SU-DHL-6 (cell line): Measurements from ENCODE around the gene ZNF26.
"Not testable (repeated sequence)": the region's sequence is repeated elsewhere in the genome, so short reads cannot be mapped to it uniquely, and the experiment has no call there.

Experiments
- H2AFZ ChIP-seq: fragments of 200-600 bp; sonication (generic); 2 replicates; pipeline ENCODE4 v1.6.1; 2014; ENCODE audit warnings: low read depth, mild to moderate bottlenecking, moderate library complexity, mixed read lengths, antibody characterized with exemption, low read length; ENCODE audit not compliant: severe bottlenecking
- H3F3A ChIP-seq: fragments of 200-600 bp; shearing (Covaris generic); 2 replicates; pipeline ENCODE4 v1.6.0; 2016; ENCODE audit warnings: antibody characterized with exemption, mild to moderate bottlenecking; ENCODE audit not compliant: insufficient read depth
- H3K27ac ChIP-seq: fragments of 200-600 bp; sonication (generic); 2 replicates; pipeline ENCODE4 v1.5.1; 2016; ENCODE audit warnings: low read depth, mild to moderate bottlenecking, low read length, moderate library complexity, mixed read lengths
- H3K27me3 ChIP-seq: fragments of 200-600 bp; sonication (generic), shearing (Covaris generic); 2 replicates; pipeline ENCODE4 v1.6.0; 2014; ENCODE audit warnings: mild to moderate bottlenecking, low read length
- H3K36me3 ChIP-seq: fragments of 200-600 bp; sonication (generic); 2 replicates; pipeline ENCODE4 v1.6.1; 2014; ENCODE audit warnings: mild to moderate bottlenecking, low read length, mixed read lengths
- H3K4me2 ChIP-seq: fragments of 300-600, 200-600 bp; shearing (Covaris generic), sonication (generic); 2 replicates; pipeline ENCODE4 v1.6.0; 2014; ENCODE audit warnings: low read length, low read depth, mild to moderate bottlenecking; ENCODE audit not compliant: poor library complexity, severe bottlenecking
- H3K4me3 ChIP-seq: fragments of 200-600 bp; sonication (generic); 2 replicates; pipeline ENCODE4 v1.5.1; 2014; ENCODE audit warnings: antibody characterized with exemption, low read length, mild to moderate bottlenecking, mixed read lengths; ENCODE audit not compliant: insufficient read depth, poor library complexity, severe bottlenecking
- H3K79me2 ChIP-seq: fragments of 200-600 bp; sonication (generic); 2 replicates; pipeline ENCODE4 v1.6.1; 2014; ENCODE audit warnings: mild to moderate bottlenecking, low read length, moderate library complexity; ENCODE audit not compliant: insufficient read depth
- H3K9ac ChIP-seq: fragments of 200-600 bp; sonication (generic); 2 replicates; pipeline ENCODE4 v1.7.0; 2014; ENCODE audit warnings: mild to moderate bottlenecking, low read length
- H3K9me2 ChIP-seq: fragments of 200-600 bp; sonication (generic); replicated peaks from 2 replicates; pipeline ENCODE4 v1.6.1; 2014; ENCODE audit warnings: low read length; ENCODE audit not compliant: insufficient read depth
- H3K9me3 ChIP-seq: fragments of 200-600 bp; sonication (generic); 2 replicates; pipeline ENCODE4 v1.6.1; 2014; ENCODE audit warnings: low read length, mixed read lengths; ENCODE audit not compliant: insufficient read depth
- H4K20me1 ChIP-seq: fragments of 200-600 bp; sonication (generic); 2 replicates; pipeline ENCODE4 v1.6.1; 2014; ENCODE audit warnings: low read depth, mild to moderate bottlenecking, antibody characterized with exemption, low read length, moderate library complexity, mixed read lengths
- EZH2phosphoT487 ChIP-seq: fragments of 200-600 bp; sonication (generic), shearing (Covaris generic); conservative IDR thresholded peaks from 2 replicates; pipeline ENCODE4 v1.6.1; 2018; ENCODE audit warnings: mild to moderate bottlenecking, antibody characterized with exemption, low read length, moderate library complexity, mixed read lengths
- TF ChIP-seq, protein P1 (sequence below): fragments of 200-600 bp; sonication (generic); IDR thresholded peaks from one replicate; pipeline ENCODE4 v1.5.1; 2017; ENCODE audit warnings: antibody characterized with exemption, mild to moderate bottlenecking, low read length, moderate library complexity; ENCODE audit not compliant: insufficient read depth, poor library complexity, severe bottlenecking

ZNF26 gene

DNA sequence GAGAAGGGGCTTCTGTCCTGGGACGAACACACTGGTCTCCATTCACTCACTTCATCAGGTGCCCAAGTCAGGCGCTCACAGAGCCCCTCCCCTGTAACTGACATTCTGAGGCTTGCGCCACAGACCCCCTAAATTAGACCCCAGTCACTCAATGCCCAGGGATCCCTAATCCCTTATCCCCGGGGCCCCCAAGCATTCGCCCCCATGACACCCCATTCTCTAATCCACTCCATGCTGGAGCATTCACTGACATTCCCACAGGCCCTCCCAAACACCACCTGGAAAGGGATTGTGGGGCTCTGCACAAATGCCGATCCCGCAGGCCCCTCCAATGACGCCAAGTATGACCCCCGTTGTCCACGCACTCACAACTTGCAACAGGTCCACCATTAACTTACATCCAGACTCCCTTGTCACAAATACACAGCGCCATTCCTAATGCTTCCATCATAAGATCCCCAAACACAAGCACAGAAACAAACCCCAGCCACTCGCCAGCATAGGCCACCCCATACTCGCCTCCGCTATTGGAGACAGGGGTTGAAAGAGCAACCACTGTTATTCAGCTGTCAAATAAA is 31.6 kb upstream of the ZNF26 start:
- H3K27ac ChIP-seq: no peak overlapping the region
- H3K27me3 ChIP-seq: no peaks in the 10 kb centered on the region
- H3K9me2 ChIP-seq: no peaks in the 10 kb centered on the region
- no peak overlapping the region for H3K4me3 ChIP-seq
- H3K36me3 ChIP-seq: no peaks in the 10 kb centered on the region
- H3K4me2 ChIP-seq: peak overlapping the region; percentile 59
- H3K9ac ChIP-seq: no peak overlapping the region
- H2AFZ ChIP-seq: no peak overlapping the region
- no peaks in the 10 kb centered on the region for H4K20me1 ChIP-seq
- peaks cover 13% of the 10 kb centered on the region; the same call in 1 of the 2 replicates for H3F3A ChIP-seq
- H3K79me2 ChIP-seq: peaks cover 24% of the 10 kb centered on the region
- no peak for TF ChIP-seq EZH2phosphoT487
- peaks cover 31% of the 10 kb centered on the region; the same call in 1 of the 2 replicates for H3K9me3 ChIP-seq

DNA sequence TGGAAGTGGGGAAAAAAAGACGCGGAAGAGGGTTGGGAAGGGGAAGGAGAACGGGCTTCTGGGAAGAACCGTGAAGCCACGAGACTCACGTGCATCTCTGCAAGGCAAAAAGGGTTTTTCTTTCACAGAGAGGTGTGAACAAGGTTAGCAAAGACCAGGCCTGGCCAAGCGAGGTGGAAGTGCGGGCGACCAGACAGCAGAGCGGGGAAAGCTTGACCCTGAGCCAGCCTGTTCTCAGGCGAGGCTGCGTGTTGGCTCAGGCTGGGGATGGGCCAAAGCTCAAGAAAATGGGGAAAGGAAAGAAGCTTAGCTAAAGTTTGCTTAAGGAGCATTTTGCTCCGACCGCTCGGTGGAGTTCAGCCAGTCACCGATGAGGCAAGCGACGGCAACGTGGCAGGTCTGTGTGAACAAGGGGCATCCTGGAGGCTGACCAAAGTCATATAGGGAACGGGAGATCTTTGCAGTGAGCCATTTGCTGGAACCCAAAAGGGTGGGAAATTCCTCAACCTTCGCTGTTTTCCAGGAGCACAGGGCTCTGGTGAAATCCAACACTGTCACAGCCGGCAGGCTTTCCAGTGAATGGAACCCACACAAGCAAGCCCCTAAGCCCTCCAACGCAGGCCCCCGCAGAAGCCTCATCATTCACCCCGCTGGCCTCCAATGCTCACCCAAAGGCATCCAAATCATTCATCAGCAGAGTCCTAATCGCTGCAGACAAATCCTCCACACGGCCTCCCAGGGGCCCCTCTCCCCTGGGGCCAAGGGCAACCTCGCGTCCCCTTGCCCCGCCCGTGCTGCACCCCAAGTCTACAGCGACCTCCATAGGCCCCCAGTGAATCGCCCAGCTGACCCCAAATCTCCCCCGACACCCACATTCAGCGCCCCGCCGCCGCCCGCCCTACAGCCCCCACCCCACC is 30.8 kb upstream of the ZNF26 start:
- H3K79me2 ChIP-seq: peaks cover 19% of the 10 kb centered on the region
- H3K4me2 ChIP-seq: peak overlapping the region; percentile 59
- H3K27me3 ChIP-seq: no peaks in the 10 kb centered on the region
- H3K4me3 ChIP-seq: peak overlapping the region; percentile 83
- H3K27ac ChIP-seq: peak overlapping the region; percentile 14; the same call in 1 of the 2 replicates
- no peaks in the 10 kb centered on the region for H3K36me3 ChIP-seq
- H2AFZ ChIP-seq: no peak overlapping the region
- H3F3A ChIP-seq: peaks cover 13% of the 10 kb centered on the region; the same call in 1 of the 2 replicates
- H3K9ac ChIP-seq: peak overlapping the region; percentile 61
- H3K9me2 ChIP-seq: no peaks in the 10 kb centered on the region
- TF ChIP-seq, protein P1, sequence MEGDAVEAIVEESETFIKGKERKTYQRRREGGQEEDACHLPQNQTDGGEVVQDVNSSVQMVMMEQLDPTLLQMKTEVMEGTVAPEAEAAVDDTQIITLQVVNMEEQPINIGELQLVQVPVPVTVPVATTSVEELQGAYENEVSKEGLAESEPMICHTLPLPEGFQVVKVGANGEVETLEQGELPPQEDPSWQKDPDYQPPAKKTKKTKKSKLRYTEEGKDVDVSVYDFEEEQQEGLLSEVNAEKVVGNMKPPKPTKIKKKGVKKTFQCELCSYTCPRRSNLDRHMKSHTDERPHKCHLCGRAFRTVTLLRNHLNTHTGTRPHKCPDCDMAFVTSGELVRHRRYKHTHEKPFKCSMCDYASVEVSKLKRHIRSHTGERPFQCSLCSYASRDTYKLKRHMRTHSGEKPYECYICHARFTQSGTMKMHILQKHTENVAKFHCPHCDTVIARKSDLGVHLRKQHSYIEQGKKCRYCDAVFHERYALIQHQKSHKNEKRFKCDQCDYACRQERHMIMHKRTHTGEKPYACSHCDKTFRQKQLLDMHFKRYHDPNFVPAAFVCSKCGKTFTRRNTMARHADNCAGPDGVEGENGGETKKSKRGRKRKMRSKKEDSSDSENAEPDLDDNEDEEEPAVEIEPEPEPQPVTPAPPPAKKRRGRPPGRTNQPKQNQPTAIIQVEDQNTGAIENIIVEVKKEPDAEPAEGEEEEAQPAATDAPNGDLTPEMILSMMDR: no peak
- TF ChIP-seq EZH2phosphoT487: no peak
- H4K20me1 ChIP-seq: no peaks in the 10 kb centered on the region
- peaks cover 28% of the 10 kb centered on the region; the same call in 1 of the 2 replicates for H3K9me3 ChIP-seq

GRCh38 chr12:132956011-132956788 is 30.0 kb upstream of the ZNF26 start, which contains the start of gene ZNF605:
TSS of gene ZNF605 (minus strand) at chr12:132956306. CDS start at chr12:132945635, 10,671 bp downstream.
- peak within 1 kb of the TSS; percentile 61 for H3K9ac ChIP-seq
- peak within 1 kb of the TSS; percentile 83 for H3K4me3 ChIP-seq
- H3K36me3 ChIP-seq: no peaks in the 10 kb centered on the region
- H3K27ac ChIP-seq: peak within 1 kb of the TSS; percentile 20; the same call in 1 of the 2 replicates
- H3K9me2 ChIP-seq: no peaks in the 10 kb centered on the region
- H3K4me2 ChIP-seq: peak within 1 kb of the TSS; percentile 61
- peak within 1 kb of the TSS; percentile 89 for H2AFZ ChIP-seq
- TF ChIP-seq, protein P1: no peak
- TF ChIP-seq EZH2phosphoT487: no peak
- peaks cover 12% of the 10 kb centered on the region for H3K79me2 ChIP-seq
- no peaks in the 10 kb centered on the region for H3K27me3 ChIP-seq
- peaks cover 20% of the 10 kb centered on the region; the same call in 1 of the 2 replicates for H3K9me3 ChIP-seq
- H3F3A ChIP-seq: peaks cover 13% of the 10 kb centered on the region; the same call in 1 of the 2 replicates
- no peaks in the 10 kb centered on the region for H4K20me1 ChIP-seq

DNA sequence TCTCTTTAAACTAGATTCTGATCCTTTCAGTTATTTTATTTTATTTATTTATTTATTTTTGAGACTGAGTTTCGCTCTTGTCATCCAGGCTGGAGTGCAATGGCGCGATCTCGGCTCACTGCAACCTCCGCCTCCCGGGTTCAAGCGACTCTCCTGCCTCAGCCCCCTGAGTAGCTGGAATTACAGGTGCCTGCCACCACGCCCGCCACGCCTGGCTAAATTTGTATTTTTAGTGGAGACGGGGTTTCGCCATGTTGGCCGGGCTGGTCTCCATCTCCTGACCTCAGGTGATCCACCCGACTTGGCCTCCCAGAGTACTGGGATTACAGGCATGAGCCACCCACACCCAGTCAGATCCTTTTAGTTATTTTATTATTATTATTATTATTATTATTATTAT is 24.4 kb upstream of the ZNF26 start:
- H2AFZ ChIP-seq, H3K27ac ChIP-seq, H3K27me3 ChIP-seq, H3K79me2 ChIP-seq, H3K4me2 ChIP-seq, H3K9ac ChIP-seq, H3K4me3 ChIP-seq, H3K9me2 ChIP-seq, H3F3A ChIP-seq, H4K20me1 ChIP-seq, H3K36me3 ChIP-seq: not testable (repeated sequence)
- peaks cover 14% of the 10 kb centered on the region; the same call in 1 of the 2 replicates for H3K9me3 ChIP-seq

- not testable (repeated sequence) for H3K4me2 ChIP-seq, H3K79me2 ChIP-seq, H3K9ac ChIP-seq, H3K36me3 ChIP-seq, H2AFZ ChIP-seq, H3K9me2 ChIP-seq, H3K4me3 ChIP-seq, H4K20me1 ChIP-seq, H3F3A ChIP-seq, H3K27ac ChIP-seq, H3K27me3 ChIP-seq
- H3K9me3 ChIP-seq: peaks cover 26% of the 10 kb centered on the region; the same call in 1 of the 2 replicates
Observed at GRCh38 chr12:132963947-132964346, 22.2 kb upstream of the ZNF26 start.
